OCI-LY7 (cell line): Measurements from ENCODE around the gene MAML1.

Experiments
- EZH2phosphoT487 ChIP-seq: fragments of 200-600 bp; sonication (generic); IDR thresholded peaks from 2 replicates; pipeline ENCODE4 v1.6.1; 2018; ENCODE audit warnings: low read depth, borderline replicate concordance, mild to moderate bottlenecking, mixed run types, antibody characterized with exemption, low read length, moderate library complexity, mixed read lengths
- TF ChIP-seq, protein P1 (sequence below): fragments of 200-600 bp; sonication (generic); conservative IDR thresholded peaks from 2 replicates; pipeline ENCODE4 v1.5.1; 2014; ENCODE audit warnings: mild to moderate bottlenecking, antibody characterized with exemption, low read length, moderate library complexity, mixed read lengths

DNA sequence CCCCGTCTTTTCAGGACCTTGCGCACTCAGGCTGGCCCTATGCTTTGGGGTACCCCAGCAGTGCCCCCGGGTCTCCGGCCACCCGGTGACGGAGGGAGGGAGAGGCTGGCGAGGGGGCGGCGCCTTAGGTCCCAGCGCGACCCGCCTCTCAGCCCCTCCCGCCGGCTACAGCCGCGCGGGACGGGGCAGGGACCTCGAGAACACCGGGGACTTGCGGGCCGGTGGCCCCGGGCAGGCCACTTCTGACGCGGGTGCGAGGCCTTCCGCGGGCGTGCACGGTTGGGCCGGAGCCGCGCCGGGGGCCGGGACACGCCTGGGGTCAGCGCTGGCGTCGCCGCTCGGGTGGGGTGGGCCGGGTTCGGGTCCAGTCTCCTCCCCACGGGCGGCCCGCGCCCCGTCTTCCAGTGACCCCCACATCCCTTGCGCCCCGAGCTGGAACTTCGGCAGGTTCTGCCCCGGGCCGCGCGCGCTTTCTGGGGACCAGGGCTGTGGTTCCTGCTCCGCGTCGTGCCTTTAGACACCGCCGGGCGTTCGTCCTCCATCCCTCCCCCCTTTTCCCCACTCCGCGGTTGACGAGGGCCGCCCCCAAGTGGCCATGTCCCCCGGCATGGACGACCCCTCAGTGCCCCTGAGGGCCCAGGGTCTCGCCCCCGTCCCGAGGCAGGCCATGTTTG lies 84.3 kb downstream of the MAML1 start:
- TF ChIP-seq, protein P1, sequence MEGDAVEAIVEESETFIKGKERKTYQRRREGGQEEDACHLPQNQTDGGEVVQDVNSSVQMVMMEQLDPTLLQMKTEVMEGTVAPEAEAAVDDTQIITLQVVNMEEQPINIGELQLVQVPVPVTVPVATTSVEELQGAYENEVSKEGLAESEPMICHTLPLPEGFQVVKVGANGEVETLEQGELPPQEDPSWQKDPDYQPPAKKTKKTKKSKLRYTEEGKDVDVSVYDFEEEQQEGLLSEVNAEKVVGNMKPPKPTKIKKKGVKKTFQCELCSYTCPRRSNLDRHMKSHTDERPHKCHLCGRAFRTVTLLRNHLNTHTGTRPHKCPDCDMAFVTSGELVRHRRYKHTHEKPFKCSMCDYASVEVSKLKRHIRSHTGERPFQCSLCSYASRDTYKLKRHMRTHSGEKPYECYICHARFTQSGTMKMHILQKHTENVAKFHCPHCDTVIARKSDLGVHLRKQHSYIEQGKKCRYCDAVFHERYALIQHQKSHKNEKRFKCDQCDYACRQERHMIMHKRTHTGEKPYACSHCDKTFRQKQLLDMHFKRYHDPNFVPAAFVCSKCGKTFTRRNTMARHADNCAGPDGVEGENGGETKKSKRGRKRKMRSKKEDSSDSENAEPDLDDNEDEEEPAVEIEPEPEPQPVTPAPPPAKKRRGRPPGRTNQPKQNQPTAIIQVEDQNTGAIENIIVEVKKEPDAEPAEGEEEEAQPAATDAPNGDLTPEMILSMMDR: no peak
- no peak for TF ChIP-seq EZH2phosphoT487
